SK-N-SH (cell line): ENCODE measurements around the gene ROPN1. TPM values are rescaled to one million over a fixed set of nuclear protein-coding genes. Genes with fewer than 3 reads are reported as not detected.

Experiments used
- CTCF ChIA-PET: fragments of 300-600, 350-600 bp; formaldehyde crosslinking; extraction: SDS; loops from one replicate; lab custom pipeline; 2021; lab: Yijun Ruan, JAX
- POLR2A ChIA-PET: fragments of 350-600 bp; sonication (Branson Sonifier 250); formaldehyde crosslinking; extraction: SDS; loops from one replicate; lab custom pipeline; 2020; ENCODE audit warnings: antibody characterized with exemption, inconsistent platforms; lab: Yijun Ruan, JAX
- DNase-seq: peaks from one replicate; pipeline ENCODE4 v3.0.0; 2012
- H2AFZ ChIP-seq: fragments of 200-600 bp; sonication (generic); 2 replicates; pipeline ENCODE4 v1.8.1; 2016; ENCODE audit warnings: antibody characterized with exemption, mild to moderate bottlenecking, low read depth
- H3F3A ChIP-seq: fragments of 200-600 bp; sonication (generic); replicated peaks from 2 replicates; pipeline ENCODE3; 2016; ENCODE audit warnings: antibody characterized with exemption, mild to moderate bottlenecking; ENCODE audit not compliant: insufficient read depth
- H3K27ac ChIP-seq, 2 experiments: fragments of 200-500 bp in 1 of 2; fragments of 200-600 bp in 1 of 2; sonication (Bioruptor generic) in 1 of 2; sonication (generic), shearing (Covaris generic) in 1 of 2; 2 replicates each; pipeline versions ENCODE4 v1.5.1 to v1.6.1; 2014 to 2016; ENCODE audit warnings: low read depth in 2 of 2, inconsistent platforms in 1 of 2, low read length in 1 of 2, mild to moderate bottlenecking in 1 of 2, mixed read lengths in 1 of 2
- H3K27me3 ChIP-seq: fragments of 200-600 bp; sonication (generic), shearing (Covaris generic); 2 replicates; pipeline ENCODE4 v1.6.1; 2016; ENCODE audit warnings: mixed run types; ENCODE audit not compliant: insufficient read depth
- H3K36me3 ChIP-seq, 2 experiments: fragments of 200-500 bp in 1 of 2; fragments of 200-600 bp in 1 of 2; sonication (Bioruptor generic) in 1 of 2; sonication (generic) in 1 of 2; replicated peaks in 1 of 2; 2 replicates each; pipeline versions ENCODE3 to v1.5.1; 2014 to 2016; ENCODE audit warnings: low read length in 1 of 2, mild to moderate bottlenecking in 1 of 2; ENCODE audit not compliant: insufficient read depth in 2 of 2, control insufficient read depth in 1 of 2
- H3K4me1 ChIP-seq, 2 experiments: fragments of 200-500 bp in 1 of 2; fragments of 200-600 bp in 1 of 2; sonication (Bioruptor generic) in 1 of 2; sonication (generic), shearing (Covaris generic) in 1 of 2; 2 replicates each; pipeline versions ENCODE4 v1.5.1 to v1.6.1; 2014 to 2016; ENCODE audit warnings: low read depth in 1 of 2, low read length in 1 of 2, mixed run types in 1 of 2; ENCODE audit not compliant: insufficient read depth in 2 of 2, control insufficient read depth in 1 of 2
- H3K4me2 ChIP-seq: fragments of 200-600 bp; sonication (generic), shearing (Covaris generic); 2 replicates; pipeline ENCODE4 v1.6.1; 2017; ENCODE audit warnings: mixed run types
- H3K4me3 ChIP-seq, 2 experiments: fragments of 200-500 bp in 1 of 2; fragments of 200-600 bp in 1 of 2; sonication (Bioruptor generic) in 1 of 2; sonication (generic), shearing (Covaris generic) in 1 of 2; 2 replicates each; pipeline versions ENCODE4 v1.5.1 to v1.8.1; 2014 to 2016; ENCODE audit warnings: low read depth in 2 of 2, inconsistent platforms in 1 of 2, low read length in 1 of 2, mild to moderate bottlenecking in 1 of 2, mixed read lengths in 1 of 2, moderate library complexity in 1 of 2
- H3K79me2 ChIP-seq: fragments of 200-600 bp; sonication (generic); 2 replicates; pipeline ENCODE4 v1.8.1; 2017; ENCODE audit warnings: mild to moderate bottlenecking; ENCODE audit not compliant: insufficient read depth
- H3K9ac ChIP-seq: fragments of 200-600 bp; sonication (generic); 2 replicates; pipeline ENCODE4 v1.6.1; 2017; ENCODE audit warnings: mixed run types
- H3K9me2 ChIP-seq: fragments of 200-600 bp; sonication (generic); 2 replicates; pipeline ENCODE4 v1.6.1; 2017; ENCODE audit warnings: mixed run types
- H3K9me3 ChIP-seq: fragments of 200-600 bp; sonication (generic); 2 replicates; pipeline ENCODE4 v1.6.1; 2017; ENCODE audit warnings: mixed run types, mild to moderate bottlenecking, moderate library complexity
- H4K20me1 ChIP-seq: fragments of 200-600 bp; sonication (generic); 2 replicates; pipeline ENCODE4 v1.6.1; 2017; ENCODE audit warnings: mild to moderate bottlenecking, mixed run types; ENCODE audit not compliant: insufficient read depth
- CHD2 ChIP-seq: fragments of 150-350 bp; IDR thresholded peaks from 2 replicates; pipeline ENCODE4 v1.6.1; 2018; ENCODE audit warnings: low read length; ENCODE audit not compliant: partially characterized antibody
- FOSL2 ChIP-seq: IDR thresholded peaks from 2 replicates; pipeline ENCODE4 v1.4.0; 2012; ENCODE audit warnings: low read depth, mild to moderate bottlenecking, moderate library complexity, borderline replicate concordance
- GATA2 ChIP-seq: sonication (generic); formaldehyde crosslinking; IDR thresholded peaks from 2 replicates; pipeline ENCODE4 v1.5.0; 2020; ENCODE audit warnings: mild to moderate bottlenecking, missing genetic modification reagents
- JUND ChIP-seq: IDR thresholded peaks from 2 replicates; pipeline ENCODE4 v1.4.0; 2012
- NFIC ChIP-seq: IDR thresholded peaks from 2 replicates; pipeline ENCODE4 v1.4.0; 2012; ENCODE audit warnings: borderline replicate concordance
- POLR2AphosphoS5 ChIP-seq: IDR thresholded peaks from 2 replicates; pipeline ENCODE4 v1.6.1; 2012; ENCODE audit warnings: low read depth, low read length
- RAD21 ChIP-seq: IDR thresholded peaks from 2 replicates; pipeline ENCODE4 v1.6.1; 2012; ENCODE audit warnings: mild to moderate bottlenecking, low read length
- RCOR1 ChIP-seq: fragments of 150-350 bp; IDR thresholded peaks from 2 replicates; pipeline ENCODE4 v1.6.1; 2017; ENCODE audit warnings: antibody characterized with exemption, low read length
- RXRA ChIP-seq: IDR thresholded peaks from 2 replicates; pipeline ENCODE4 v1.4.0; 2012; ENCODE audit warnings: low read depth, mild to moderate bottlenecking, borderline replicate concordance
- SIN3A ChIP-seq: IDR thresholded peaks from 2 replicates; pipeline ENCODE4 v1.6.1; 2012; ENCODE audit warnings: low read depth, mild to moderate bottlenecking, low read length, moderate library complexity, borderline replicate concordance
- SMC3 ChIP-seq: IDR thresholded peaks from 2 replicates; pipeline ENCODE4 v1.6.1; 2012; ENCODE audit warnings: low read depth, low read length, improper control_type of control experiment
- TEAD4 ChIP-seq: IDR thresholded peaks from 2 replicates; pipeline ENCODE4 v1.4.0; 2012; ENCODE audit warnings: mild to moderate bottlenecking, borderline replicate concordance; ENCODE audit not compliant: insufficient read depth
- WGBS: methylation state at CpG from one replicate; pipeline ENCODE4 v1.1.6; 2017; ENCODE audit warnings: low lambda C conversion rate; 5-methylcytosine and 5-hydroxymethylcytosine counted together
- polyA plus RNA-seq, 3 experiments: library from polyadenylated mRNA; depleted of rRNA; stranded (reverse); fragments of >200 nt; gene quantifications; 2 replicates each; pipeline ENCODE4 v1.2.3, GENCODE V29; 2012
- TF ChIP-seq, protein P1 (sequence below): fragments of 150-350 bp; IDR thresholded peaks from 2 replicates; pipeline ENCODE4 v1.6.1; 2016; ENCODE audit warnings: mild to moderate bottlenecking, low read depth, low read length
- TF ChIP-seq, protein P2 (sequence below): IDR thresholded peaks from 2 replicates; pipeline ENCODE4; 2012
- TF ChIP-seq, protein P3 (sequence below): IDR thresholded peaks from 2 replicates; pipeline ENCODE4 v1.6.1; 2012; ENCODE audit warnings: mild to moderate bottlenecking, low read depth, low read length, moderate library complexity
- TF ChIP-seq, protein P4 (sequence below): IDR thresholded peaks from 2 replicates; pipeline ENCODE4 v1.4.0; 2012; ENCODE audit warnings: low read depth
- TF ChIP-seq, protein P5 (sequence below): IDR thresholded peaks from 2 replicates; pipeline ENCODE4 v1.4.0; 2012; ENCODE audit warnings: low read depth, borderline replicate concordance

ROPN1 gene
- polyA plus RNA-seq, 1 of the 3 experiments (the other 2 are of a cell fraction), result 0.05 TPM

DNA sequence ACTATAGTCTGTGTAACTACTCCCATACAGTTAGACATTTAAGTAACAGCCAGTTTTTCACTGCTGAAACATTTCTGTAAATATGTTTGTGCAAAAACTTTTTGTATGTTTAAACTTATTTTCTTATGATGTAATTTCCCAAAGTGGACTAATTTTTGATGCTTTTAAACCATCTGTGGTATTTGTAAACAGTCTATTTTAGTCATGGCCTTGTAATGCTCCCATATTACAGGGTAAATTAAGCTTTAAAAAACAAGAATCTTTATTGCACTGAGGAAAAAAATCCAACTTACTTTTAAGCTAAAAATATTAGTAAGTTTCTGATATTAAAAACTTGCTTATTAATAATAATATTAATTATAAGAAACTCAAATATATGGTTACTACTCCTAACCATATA is 44.4 kb downstream of the ROPN1 start:
- Histone ChIP-seq H3K27me3 (no peaks in the 10 kb centered on the region), H2AFZ (no peak overlapping the region), H3K4me2 (no peak overlapping the region), H3K4me3 (no peak overlapping the region), H3K36me3 (peaks cover 80 to 96% of the 10 kb centered on the region in 2 experiments), H3K4me1 (no peaks in the 10 kb centered on the region), H3K9ac (no peak overlapping the region), H3K9me3 (no peaks in the 10 kb centered on the region), H3K79me2 (peaks cover 7% of the 10 kb centered on the region; the same call in 1 of the 2 replicates), H3K9me2 (no peaks in the 10 kb centered on the region), H3F3A (peaks cover 22% of the 10 kb centered on the region), H3K27ac (no peak overlapping the region), H4K20me1 (no peaks in the 10 kb centered on the region)
- no peak for TF ChIP-seq SIN3A
- TF ChIP-seq NFIC, result no peak
- DNase-seq, result no peak
- CTCF ChIA-PET, result interaction anchor here (0.7 to 0.8 kb wide), 2 partner anchors 12 to 132 kb away, joined by 3 read pairs; no protein-coding TSS in a partner anchor
- POLR2A ChIA-PET, result no interaction called here

DNA sequence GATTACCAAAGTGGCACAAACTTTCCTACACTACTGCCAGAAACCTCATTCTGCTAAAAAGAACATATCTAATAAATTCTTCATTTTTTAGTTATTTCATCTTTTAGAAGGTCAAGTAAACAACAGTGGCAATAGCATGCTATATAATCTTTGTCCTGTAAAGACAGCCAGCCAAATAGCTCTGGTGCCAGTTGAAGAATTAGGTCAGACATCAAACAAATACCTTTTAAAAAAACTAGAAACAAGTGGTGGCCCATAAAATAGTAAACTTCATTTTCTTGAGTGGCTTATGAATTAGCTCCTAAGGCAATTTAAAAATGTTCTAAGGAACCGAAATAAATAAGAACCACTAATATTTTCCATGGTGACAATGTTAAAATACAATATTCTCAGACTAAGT is 50.4 kb downstream of the ROPN1 start:
- peaks cover 76 to 93% of the 10 kb centered on the region in 2 experiments for H3K36me3 ChIP-seq
- ChIA-PET POLR2A (no interaction called here), CTCF (interaction anchor here (0.6 to 1.5 kb wide), 5 partner anchors 15 to 607 kb away, joined by 3 read pairs; no protein-coding TSS in a partner anchor)
- H3K4me2 ChIP-seq, result no peak overlapping the region
- H2AFZ ChIP-seq, result no peak overlapping the region
- no peaks in the 10 kb centered on the region for H3K9me2 ChIP-seq
- no peak overlapping the region for H3K4me3 ChIP-seq
- no peaks in the 10 kb centered on the region for H3K27me3 ChIP-seq
- DNase-seq, result no peak
- no peak overlapping the region for H3K27ac ChIP-seq
- no peaks in the 10 kb centered on the region for H4K20me1 ChIP-seq
- 88% methylated on average over 1 of the region's 1 CpG for WGBS
- H3F3A ChIP-seq, result peaks cover 13% of the 10 kb centered on the region
- H3K79me2 ChIP-seq, result no peaks in the 10 kb centered on the region
- H3K9me3 ChIP-seq, result no peaks in the 10 kb centered on the region
- peaks cover 0 to 4% of the 10 kb centered on the region in 2 experiments; a peak in 1 of 4 replicates for H3K4me1 ChIP-seq
- no peak overlapping the region for H3K9ac ChIP-seq
- TF ChIP-seq GATA2 (no peak), RAD21 (no peak), NFIC (no peak), SMC3 (no peak), JUND (no peak), SIN3A (no peak), CHD2 (no peak), FOSL2 (no peak), RCOR1 (no peak), POLR2AphosphoS5 (no peak), RXRA (no peak), TEAD4 (no peak)
- TF ChIP-seq, protein P1, sequence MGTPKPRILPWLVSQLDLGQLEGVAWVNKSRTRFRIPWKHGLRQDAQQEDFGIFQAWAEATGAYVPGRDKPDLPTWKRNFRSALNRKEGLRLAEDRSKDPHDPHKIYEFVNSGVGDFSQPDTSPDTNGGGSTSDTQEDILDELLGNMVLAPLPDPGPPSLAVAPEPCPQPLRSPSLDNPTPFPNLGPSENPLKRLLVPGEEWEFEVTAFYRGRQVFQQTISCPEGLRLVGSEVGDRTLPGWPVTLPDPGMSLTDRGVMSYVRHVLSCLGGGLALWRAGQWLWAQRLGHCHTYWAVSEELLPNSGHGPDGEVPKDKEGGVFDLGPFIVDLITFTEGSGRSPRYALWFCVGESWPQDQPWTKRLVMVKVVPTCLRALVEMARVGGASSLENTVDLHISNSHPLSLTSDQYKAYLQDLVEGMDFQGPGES, result no peak
- TF ChIP-seq, protein P2, sequence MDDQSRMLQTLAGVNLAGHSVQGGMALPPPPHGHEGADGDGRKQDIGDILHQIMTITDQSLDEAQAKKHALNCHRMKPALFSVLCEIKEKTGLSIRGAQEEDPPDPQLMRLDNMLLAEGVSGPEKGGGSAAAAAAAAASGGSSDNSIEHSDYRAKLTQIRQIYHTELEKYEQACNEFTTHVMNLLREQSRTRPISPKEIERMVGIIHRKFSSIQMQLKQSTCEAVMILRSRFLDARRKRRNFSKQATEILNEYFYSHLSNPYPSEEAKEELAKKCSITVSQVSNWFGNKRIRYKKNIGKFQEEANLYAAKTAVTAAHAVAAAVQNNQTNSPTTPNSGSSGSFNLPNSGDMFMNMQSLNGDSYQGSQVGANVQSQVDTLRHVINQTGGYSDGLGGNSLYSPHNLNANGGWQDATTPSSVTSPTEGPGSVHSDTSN, result no peak
- TF ChIP-seq, protein P3, sequence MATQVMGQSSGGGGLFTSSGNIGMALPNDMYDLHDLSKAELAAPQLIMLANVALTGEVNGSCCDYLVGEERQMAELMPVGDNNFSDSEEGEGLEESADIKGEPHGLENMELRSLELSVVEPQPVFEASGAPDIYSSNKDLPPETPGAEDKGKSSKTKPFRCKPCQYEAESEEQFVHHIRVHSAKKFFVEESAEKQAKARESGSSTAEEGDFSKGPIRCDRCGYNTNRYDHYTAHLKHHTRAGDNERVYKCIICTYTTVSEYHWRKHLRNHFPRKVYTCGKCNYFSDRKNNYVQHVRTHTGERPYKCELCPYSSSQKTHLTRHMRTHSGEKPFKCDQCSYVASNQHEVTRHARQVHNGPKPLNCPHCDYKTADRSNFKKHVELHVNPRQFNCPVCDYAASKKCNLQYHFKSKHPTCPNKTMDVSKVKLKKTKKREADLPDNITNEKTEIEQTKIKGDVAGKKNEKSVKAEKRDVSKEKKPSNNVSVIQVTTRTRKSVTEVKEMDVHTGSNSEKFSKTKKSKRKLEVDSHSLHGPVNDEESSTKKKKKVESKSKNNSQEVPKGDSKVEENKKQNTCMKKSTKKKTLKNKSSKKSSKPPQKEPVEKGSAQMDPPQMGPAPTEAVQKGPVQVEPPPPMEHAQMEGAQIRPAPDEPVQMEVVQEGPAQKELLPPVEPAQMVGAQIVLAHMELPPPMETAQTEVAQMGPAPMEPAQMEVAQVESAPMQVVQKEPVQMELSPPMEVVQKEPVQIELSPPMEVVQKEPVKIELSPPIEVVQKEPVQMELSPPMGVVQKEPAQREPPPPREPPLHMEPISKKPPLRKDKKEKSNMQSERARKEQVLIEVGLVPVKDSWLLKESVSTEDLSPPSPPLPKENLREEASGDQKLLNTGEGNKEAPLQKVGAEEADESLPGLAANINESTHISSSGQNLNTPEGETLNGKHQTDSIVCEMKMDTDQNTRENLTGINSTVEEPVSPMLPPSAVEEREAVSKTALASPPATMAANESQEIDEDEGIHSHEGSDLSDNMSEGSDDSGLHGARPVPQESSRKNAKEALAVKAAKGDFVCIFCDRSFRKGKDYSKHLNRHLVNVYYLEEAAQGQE, result no peak
- TF ChIP-seq, protein P4, sequence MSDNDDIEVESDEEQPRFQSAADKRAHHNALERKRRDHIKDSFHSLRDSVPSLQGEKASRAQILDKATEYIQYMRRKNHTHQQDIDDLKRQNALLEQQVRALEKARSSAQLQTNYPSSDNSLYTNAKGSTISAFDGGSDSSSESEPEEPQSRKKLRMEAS, result no peak
- TF ChIP-seq, protein P5, sequence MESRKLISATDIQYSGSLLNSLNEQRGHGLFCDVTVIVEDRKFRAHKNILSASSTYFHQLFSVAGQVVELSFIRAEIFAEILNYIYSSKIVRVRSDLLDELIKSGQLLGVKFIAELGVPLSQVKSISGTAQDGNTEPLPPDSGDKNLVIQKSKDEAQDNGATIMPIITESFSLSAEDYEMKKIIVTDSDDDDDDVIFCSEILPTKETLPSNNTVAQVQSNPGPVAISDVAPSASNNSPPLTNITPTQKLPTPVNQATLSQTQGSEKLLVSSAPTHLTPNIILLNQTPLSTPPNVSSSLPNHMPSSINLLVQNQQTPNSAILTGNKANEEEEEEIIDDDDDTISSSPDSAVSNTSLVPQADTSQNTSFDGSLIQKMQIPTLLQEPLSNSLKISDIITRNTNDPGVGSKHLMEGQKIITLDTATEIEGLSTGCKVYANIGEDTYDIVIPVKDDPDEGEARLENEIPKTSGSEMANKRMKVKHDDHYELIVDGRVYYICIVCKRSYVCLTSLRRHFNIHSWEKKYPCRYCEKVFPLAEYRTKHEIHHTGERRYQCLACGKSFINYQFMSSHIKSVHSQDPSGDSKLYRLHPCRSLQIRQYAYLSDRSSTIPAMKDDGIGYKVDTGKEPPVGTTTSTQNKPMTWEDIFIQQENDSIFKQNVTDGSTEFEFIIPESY, result no peak
